COR-L47 (cell line): ENCODE data around the gene FOXC1.

Experiments
- DNase-seq: peaks from one replicate; lab custom pipeline; 2025; lab: John Stamatoyannopoulos, UW

Gene FOXC1

GRCh38 chr6:1609648-1610496 is at the start of gene FOXC1:
Gene FOXC1 (plus strand): TSS chr6:1609915. CDS start chr6:1610446, 531 bp downstream.
- peak; percentile 13 for DNase-seq

- no peak for DNase-seq
Measured at GRCh38 chr6:1560281-1561058, 49.2 kb upstream of the FOXC1 start.

DNA sequence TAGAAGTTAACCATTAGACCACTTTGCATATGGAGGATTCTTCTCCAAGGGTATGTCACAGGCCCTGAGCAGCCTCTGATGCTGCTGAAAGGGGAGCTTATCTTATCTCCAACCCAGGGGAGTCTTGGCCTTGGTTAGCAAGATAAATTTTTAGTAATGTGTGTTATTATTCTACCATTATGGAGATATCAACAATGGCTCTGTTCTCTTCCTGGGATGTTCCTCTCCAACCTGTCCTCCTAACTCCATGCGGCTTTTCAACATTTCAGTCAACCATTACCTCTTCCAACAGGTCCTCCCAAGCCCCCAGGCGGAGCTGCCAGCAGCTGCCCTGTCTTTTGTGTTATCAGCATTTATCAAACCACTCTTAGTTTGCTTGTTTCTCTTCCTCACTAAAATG is 48.4 kb upstream of the FOXC1 start:
- DNase-seq, result no peak

DNA sequence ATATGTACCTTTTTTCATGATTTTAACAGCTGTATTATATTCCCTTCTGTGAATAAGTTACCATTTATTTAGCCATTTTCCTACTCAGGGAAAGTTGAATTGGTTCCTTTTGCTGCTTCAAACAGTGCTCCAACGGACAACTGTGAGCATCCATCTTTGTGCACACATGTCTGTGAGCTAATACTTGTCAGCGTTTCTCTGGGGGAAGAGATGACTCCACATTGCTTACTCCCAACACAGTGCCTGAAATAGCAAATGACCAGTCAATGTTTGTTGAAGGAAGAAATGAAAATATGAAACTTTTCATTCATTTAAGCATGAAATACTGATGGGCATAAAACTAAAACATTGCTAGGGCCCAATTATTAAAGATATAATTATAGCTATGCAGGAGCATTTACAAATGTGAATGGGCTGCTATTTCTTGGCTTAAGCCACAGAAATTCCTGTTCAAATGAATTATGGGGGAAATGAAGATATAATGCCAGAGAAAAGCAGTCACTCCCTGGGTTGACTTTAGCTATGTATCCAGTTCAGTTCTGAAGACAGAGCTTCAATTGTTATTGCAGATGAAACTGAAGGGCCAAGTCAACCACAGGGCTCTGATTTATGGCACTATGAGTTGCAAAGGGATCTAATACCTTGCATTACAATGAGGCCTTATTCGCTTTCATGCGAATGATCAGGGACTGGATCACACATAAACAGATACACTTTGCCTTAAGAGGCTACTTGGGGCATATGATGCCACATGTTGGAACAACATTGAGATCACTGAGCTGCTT is 47.4 kb upstream of the FOXC1 start:
- DNase-seq, result no peak

DNA sequence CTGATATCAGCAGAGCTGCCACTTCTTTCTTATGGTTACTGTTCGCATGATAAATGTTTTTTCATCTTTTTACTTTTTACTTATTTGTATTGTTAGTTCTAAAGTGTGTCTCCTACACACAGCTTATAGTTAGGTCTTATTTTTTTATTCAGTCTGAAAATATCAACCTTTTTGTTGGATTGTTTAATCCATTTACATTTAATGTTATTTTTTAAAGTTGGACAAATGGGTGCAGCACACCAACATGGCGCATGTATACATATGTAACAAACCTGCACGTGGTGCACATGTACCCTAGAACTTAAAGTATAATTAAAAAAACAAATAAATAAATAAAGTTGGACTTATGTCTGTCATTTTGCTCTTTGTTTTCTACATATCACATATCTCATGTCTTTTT is 40.3 kb upstream of the FOXC1 start:
- no peak for DNase-seq

DNA sequence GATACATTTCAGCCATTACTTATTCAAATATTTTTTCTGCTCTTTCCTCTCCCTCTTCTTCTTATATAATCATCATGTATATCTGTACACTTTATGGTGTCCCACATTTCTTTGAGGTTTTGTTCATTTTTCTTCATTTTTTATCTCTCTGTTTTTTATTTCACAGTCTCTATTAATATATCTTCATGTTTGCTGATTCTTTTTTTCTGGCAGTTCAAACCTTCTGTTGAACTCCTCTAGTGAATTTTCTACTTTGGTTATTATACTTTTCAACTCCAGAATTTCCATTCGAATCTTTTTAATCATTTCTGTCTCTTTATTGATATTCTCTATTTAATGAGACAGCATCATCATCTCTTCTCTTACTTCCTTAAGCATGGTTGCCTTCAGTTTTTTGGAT is 38.9 kb upstream of the FOXC1 start:
- DNase-seq, result no peak

- DNase-seq, result no peak
Measured at GRCh38 chr6:1572892-1573291, 36.8 kb upstream of the FOXC1 start.

GRCh38 chr6:1574083-1574761 is 35.5 kb upstream of the FOXC1 start:
- DNase-seq, result no peak

- DNase-seq, result no peak
Measured at GRCh38 chr6:1574890-1575209, 34.9 kb upstream of the FOXC1 start.

DNA sequence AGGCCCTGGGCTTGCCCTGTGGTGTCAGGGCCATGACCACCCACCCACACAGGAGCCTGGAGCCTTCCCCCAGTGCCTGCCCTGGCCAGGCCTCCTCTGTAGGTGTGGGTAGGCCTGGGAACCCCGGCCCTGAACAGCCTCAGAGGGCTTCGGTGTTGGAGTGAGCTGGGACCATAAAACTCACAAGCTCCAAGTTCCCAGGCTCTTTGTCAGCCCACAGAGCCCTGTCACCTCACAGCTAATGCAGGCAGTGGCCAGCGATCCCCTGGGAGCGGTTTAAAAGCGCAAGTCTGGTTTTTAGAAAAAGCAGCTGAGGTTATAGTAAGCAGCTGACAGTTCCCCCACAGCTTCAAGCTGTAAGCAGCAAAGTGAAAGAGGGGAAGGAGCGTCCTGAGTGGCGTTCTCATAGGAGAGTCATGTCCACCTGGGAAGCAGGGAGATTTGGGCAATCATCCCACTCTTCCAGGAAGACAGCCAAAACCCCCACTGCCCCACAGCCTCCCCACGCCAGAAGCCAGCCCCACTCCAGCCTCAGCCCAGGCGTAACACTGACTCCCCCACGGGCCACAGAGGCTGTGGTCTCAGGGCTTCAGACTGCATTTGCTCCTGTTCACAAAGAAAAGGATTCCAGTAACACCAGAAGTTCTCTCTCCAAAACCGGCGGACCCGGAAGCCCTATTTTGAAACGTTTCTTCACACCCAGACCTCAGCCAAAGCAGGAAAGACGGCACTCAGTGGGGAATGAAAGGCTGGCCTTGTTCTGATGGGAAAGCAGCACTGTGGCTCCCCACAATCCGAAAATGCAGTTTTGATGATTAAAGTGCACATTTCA is 34.3 kb upstream of the FOXC1 start:
- no peak for DNase-seq

DNA sequence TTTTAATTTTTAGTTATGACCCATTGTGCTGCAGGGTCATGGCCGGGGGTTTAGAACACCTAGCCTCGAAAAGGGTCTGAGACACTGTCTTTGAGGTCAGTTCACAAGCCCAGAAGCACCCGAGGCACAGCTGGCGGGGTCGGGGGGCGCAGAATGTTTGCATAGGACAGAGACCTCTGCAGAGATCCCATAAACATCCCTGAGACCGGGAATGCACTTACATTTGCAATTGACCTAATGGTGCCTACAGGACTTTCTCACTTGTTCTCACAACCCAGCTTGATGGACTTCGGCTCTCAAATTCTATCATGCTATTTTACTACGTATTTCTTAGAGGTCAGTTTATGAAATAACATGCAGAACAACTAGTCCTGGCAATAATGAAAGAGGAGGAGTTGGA is 33.5 kb upstream of the FOXC1 start:
- DNase-seq, result no peak

DNA sequence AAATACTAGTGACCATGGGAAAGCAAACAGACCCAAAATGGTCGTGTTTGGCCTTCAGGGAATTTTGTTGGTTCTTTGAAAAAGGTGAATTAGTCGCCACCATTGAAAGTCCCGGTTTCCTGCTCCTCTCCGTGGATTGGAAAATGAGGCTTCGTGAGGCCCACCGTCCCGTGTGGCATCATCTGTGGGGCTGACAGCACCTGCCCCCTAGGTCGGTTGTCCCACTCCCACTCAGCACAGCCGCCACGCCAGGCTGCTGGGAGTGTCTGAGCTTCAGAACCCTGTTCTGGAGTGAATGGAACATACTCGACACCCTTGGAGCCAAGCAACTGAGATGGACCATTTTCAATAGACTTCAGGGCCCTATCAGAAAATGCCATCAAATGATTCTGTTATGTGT is 33.0 kb upstream of the FOXC1 start:
- DNase-seq, result no peak

GRCh38 chr6:1577146-1577680 is 32.5 kb upstream of the FOXC1 start:
- DNase-seq, result no peak

DNA sequence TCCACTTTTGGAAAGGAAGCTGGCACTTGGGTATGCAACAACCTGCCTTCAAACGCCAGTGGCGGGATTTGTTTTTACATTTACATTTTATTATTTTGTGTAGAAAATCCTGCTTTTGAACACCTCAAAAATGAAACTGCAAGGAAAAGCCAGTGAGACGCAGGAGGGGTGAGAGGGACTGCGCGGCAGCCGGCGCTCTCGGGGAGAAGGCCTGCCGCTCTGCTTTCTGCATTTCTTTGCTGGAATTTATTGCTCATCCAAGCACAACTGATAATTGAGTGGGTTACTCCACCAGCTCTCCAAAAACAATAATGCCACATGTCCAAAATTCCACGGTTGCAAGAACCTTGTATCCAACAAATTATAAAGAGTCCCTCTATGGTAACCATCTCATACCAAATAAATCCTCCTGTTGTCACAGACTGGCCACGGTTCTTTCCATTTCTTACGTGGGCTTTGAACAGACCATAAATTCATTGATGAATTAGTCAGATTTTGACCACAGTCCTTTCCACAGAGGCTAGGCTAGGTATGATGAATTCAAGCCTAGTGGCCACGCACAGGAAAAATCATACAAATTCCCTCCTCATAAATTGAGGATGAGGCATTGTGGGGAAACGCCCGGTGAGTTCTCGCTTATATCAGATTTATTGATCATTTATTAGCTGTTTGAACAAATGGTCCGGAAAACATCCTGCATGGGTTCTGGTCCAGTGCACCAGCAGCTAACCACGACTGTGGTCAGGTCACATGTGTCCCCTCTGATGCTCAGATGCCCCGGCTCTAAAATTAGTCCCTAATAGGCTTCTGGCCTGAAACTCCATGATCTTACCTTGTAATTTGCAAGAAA is 31.6 kb upstream of the FOXC1 start:
- DNase-seq, result no peak

DNA sequence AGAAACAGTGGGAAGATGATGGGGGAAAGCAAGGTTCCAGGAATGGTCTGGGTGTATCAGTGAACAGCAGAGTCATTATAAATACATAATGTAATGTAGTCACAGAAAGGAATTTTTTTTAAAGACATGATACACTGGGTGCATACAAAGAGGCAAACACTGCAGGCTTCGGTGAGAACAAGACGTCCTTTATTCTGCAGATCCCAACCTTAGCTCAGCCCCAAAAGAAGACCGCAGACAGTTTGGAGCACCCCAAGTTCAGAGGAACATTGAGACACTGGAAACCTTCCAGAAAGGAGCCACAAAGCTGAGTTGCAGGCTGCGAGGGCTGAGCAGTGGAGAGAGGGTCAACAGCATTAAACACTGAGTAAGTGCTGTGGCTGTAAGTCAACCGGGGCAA is 30.6 kb upstream of the FOXC1 start:
- DNase-seq, result no peak

- no peak for DNase-seq
Measured at GRCh38 chr6:1580109-1580508, 29.6 kb upstream of the FOXC1 start.

GRCh38 chr6:1580585-1580984 is 29.1 kb upstream of the FOXC1 start:
- no peak for DNase-seq

GRCh38 chr6:1581120-1581991 is 28.4 kb upstream of the FOXC1 start:
- no peak for DNase-seq

DNA sequence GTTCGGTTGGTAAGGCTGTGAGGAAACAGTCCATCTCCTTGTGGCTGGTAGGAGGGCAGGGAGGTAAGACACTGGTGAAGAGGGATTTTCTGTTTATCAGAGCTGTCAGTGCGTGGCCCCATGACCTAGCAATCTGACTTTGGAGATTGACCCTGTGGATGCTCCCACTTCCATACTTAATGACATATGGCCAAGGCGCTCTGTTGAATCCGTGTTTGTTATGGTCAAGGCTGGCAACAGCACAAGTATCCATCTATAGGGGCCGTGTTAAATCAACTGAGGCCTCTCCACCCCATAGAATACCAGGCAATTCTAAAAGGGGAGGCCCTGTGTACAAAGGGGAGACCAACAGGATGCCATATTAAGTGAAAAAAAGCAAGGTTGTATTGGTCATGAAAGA is 25.6 kb upstream of the FOXC1 start:
- no peak for DNase-seq
